ENCODE measurements around the gene POTEF.
"Not testable (repeated sequence)": the region's sequence is repeated elsewhere in the genome, so short reads cannot be mapped to it uniquely, and the experiment has no call there.

Gene POTEF

GRCh38 chr2:130129120-130129829 lies at the start of gene POTEF:
Gene POTEF (minus strand): TSS chr2:130129222. CDS start chr2:130120515, 8,707 bp downstream.
- DNase-seq (ENCODE audit: low read depth), result not testable (repeated sequence)

- not testable (repeated sequence) for DNase-seq (ENCODE audit: low read depth)
Observed at GRCh38 chr2:130174866-130175265, 45.8 kb upstream of the POTEF start.

GRCh38 chr2:130169896-130170295 lies 40.9 kb upstream of the POTEF start:
- no peak for DNase-seq (ENCODE audit: low read depth)

- DNase-seq (ENCODE audit: low read depth), result not testable (repeated sequence)
Observed at GRCh38 chr2:130169163-130169562, 40.1 kb upstream of the POTEF start.

GRCh38 chr2:130166611-130167010 lies 37.6 kb upstream of the POTEF start:
- not testable (repeated sequence) for DNase-seq (ENCODE audit: low read depth)

- DNase-seq (ENCODE audit: low read depth), result no peak
Observed at GRCh38 chr2:130165293-130166016, 36.4 kb upstream of the POTEF start.

GRCh38 chr2:130162968-130163367 lies 33.9 kb upstream of the POTEF start:
- DNase-seq (ENCODE audit: low read depth), result no peak

- DNase-seq (ENCODE audit: low read depth), result not testable (repeated sequence)
Observed at GRCh38 chr2:130162486-130162885, 33.5 kb upstream of the POTEF start.

GRCh38 chr2:130160838-130161705 lies 32.0 kb upstream of the POTEF start:
- DNase-seq (ENCODE audit: low read depth), result not testable (repeated sequence)

- no peak for DNase-seq (ENCODE audit: low read depth)
Observed at GRCh38 chr2:130160131-130160530, 31.1 kb upstream of the POTEF start.

- DNase-seq (ENCODE audit: low read depth), result not testable (repeated sequence)
Observed at GRCh38 chr2:130159376-130159775, 30.4 kb upstream of the POTEF start.

GRCh38 chr2:130158631-130159030 lies 29.6 kb upstream of the POTEF start:
- DNase-seq (ENCODE audit: low read depth), result no peak

GRCh38 chr2:130157825-130158514 lies 28.9 kb upstream of the POTEF start:
- DNase-seq (ENCODE audit: low read depth), result not testable (repeated sequence)

- DNase-seq (ENCODE audit: low read depth), result not testable (repeated sequence)
Observed at GRCh38 chr2:130157354-130157753, 28.3 kb upstream of the POTEF start.

GRCh38 chr2:130156624-130157004 lies 27.6 kb upstream of the POTEF start:
- DNase-seq (ENCODE audit: low read depth), result no peak

GRCh38 chr2:130155956-130156623 lies 27.1 kb upstream of the POTEF start:
- DNase-seq (ENCODE audit: low read depth), result not testable (repeated sequence)

GRCh38 chr2:130154773-130155765 lies 26.0 kb upstream of the POTEF start:
- DNase-seq (ENCODE audit: low read depth), result no peak

- not testable (repeated sequence) for DNase-seq (ENCODE audit: low read depth)
Observed at GRCh38 chr2:130154423-130154770, 25.4 kb upstream of the POTEF start.

- DNase-seq (ENCODE audit: low read depth), result not testable (repeated sequence)
Observed at GRCh38 chr2:130153721-130154422, 24.9 kb upstream of the POTEF start.

Measured in CMK (cell line).